GM19351 (cell line): Measurements from ENCODE around the gene CRYBB2.
"Not testable (repeated sequence)": the region's sequence is repeated elsewhere in the genome, so short reads cannot be mapped to it uniquely, and the experiment has no call there.

Experiments used
- ATAC-seq: cut with Tn5 transposase; IDR thresholded peaks from one replicate; pipeline ENCODE4 v1.9.1; 2021; ENCODE audit warnings: mild to moderate bottlenecking, moderate library complexity; ENCODE audit not compliant: unreplicated experiment

CRYBB2 gene

DNA sequence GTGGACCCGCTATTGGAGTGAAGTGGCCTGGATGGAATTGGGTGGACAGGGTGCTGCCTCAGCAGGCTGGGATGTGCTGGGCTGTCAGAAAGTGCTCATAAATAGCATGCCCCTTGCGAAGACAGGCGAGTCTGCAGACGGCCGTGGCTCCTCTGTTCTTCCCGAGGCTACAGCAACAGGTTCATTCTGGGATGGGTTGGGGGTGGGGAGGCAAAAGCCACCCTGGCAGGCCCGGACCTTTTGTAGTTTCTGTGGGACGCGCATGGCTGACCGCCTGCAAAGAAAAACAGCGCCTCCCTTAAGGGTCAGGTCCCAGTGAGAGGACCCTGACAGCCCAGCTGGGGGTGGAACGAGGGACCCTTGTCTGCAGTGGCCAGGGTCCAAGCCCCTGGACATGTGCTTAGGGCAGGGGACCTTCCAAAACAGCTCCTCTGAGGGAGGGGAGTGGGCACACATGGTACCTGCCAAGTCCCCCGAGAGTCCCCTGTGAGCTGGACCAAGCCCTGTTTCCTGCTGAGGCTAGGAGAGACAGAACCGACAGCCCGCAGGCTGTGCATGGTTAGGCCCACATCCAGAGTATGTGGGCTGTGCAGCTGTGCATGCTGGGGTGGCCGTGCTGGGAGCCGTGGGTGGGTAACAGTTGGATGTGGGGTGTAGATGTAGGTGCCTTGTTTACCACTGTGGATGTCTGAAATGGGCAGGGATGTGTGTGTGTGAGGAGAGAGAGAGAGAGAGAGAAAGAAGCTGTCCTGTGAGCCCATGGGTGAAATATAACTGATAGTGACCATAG lies 19.5 kb upstream of the CRYBB2 start, which contains the start of gene CRYBB3:
Gene CRYBB3 (plus strand): TSS at position 128 of the 790 bp plus-strand sequence. CDS start 1,539 bp downstream, outside the sequence.
- no peak for ATAC-seq

DNA sequence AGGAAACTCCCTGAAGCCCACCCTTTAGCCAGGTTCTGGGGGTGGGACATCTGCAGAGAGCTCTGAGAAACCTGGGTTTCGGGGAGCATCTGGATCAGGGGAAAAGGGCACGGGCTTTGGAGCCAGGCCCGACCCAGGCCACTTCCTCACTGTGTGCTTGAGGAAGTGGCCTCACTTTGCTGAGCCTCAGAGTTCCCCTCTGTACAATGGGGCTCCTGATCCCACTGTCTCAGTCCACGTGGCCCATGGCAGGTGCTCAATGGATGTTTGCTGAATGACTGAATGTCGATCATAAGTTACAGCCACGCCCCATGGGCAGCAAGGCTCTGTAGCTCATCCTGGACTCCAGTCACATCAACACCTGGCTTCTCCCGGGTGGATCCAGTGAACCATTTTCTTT lies 18.5 kb upstream of the CRYBB2 start:
- no peak for ATAC-seq

DNA sequence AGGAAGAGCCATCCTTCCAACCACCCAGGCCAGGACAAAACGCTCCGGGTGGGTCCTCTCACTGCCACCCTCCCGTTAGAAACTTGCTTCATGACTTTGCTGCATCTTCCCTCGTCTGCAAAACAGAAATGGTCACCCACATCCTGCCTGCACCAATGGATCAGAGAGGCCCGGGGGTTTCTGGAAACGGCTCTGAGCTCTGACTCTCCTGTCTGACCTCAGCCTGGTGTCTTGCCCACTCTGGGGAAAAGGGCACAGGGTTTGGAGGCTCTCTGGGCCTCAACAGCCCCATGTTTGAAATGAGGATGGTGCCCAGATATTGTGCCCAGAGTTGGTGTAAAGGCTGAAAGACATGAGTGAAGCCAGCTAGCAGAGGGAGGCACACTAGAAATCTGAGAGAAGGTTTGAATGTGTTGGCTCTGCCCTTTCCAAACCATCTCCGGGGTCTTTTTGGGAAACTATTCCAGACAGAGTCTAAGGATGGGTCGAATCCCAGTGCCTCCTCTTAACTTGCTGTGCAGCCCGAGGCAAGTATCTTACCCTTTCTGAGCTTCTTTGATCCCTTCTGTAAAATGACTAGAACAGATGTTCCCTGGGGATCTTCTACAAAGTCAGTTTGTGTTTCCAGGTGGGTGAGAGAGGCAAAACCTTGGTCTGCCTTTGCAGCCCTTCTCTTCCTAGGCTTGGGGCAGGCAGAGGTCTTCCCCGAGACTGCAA lies 17.7 kb upstream of the CRYBB2 start:
- ATAC-seq: no peak

DNA sequence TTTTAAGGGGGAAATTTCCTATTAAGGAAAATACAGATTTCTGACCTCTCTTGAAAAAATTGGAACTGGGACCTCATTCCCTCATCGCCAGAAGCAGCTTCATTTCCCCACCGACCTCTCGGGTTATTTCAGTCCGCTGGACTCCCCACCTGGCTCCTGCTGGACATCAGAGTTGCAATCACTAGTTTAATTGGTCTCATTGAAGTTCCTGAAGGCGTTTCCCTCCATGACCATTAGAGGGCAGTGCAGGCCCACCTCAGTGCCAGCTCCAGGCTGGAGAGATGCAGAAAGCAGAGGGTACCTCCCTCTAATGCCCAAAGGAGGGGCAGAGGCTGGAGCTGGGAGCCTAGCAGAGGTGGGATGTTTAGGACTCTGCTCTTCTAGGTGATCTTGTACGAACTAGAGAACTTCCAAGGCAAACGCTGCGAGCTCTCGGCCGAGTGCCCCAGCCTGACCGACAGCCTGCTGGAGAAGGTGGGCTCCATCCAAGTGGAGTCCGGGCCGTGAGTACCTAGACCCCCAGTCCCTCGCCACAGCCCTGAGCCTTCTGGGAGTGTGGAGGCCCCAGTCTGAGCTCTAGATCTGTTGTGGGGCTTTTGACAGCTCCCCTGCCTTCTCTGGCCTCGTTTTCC lies 17.0 kb upstream of the CRYBB2 start:
- ATAC-seq: no peak

DNA sequence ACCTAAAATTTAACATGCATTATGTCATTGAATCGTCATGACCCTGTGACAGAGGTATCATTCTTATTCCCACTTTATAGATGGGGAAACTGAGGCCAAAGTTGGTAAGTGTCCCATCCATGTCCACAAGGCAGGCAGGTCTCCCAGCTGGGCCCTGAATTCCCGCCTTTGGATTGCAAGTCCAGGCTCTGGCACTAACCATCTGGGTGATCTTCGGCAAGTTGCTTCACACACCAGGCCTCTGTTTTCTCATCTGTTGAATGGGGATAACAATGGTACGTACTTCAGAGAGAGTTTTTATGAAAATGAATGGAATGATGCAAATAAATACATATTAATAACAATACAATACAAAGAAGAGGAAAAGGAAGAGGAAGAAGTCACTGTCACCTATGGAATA lies 16.4 kb upstream of the CRYBB2 start:
- no peak for ATAC-seq

DNA sequence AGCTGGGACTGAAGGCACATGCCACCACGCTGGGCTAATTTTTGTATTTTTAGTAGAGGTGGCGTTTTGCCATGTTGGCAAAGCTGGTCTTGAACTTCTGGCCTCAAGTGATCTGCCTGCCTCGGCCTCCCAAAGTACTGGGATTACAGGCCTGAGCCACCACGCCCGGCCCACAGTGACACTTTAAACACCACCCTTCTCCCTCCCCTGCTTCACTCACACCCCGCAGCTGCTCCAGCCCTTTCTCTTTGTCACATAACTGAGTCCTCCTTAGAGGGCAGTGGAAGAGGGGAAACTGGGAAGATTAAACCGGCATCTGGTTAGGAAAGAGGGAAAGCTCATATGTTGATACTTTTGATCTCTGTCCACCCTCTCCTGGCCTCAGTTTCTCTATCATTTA lies 14.9 kb upstream of the CRYBB2 start:
- ATAC-seq: not testable (repeated sequence)

DNA sequence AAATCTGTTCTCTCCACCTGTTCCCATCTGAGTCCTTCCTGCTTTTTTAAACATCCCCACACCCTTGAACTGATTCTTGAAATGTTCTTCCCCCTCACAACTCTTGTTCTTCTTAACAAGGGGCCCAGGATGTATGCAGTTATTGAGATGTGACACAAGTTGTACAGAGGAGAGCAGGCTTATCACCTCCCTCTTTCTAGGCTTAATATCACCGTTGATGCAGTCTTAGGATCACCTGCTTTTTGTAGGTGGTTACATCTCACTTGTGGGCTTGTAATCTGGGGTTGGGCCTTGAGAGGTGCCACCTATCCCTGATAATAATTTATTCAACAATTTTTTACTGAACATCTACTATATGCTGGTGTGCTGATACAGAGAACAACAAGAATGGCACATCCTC lies 13.6 kb upstream of the CRYBB2 start:
- no peak for ATAC-seq

DNA sequence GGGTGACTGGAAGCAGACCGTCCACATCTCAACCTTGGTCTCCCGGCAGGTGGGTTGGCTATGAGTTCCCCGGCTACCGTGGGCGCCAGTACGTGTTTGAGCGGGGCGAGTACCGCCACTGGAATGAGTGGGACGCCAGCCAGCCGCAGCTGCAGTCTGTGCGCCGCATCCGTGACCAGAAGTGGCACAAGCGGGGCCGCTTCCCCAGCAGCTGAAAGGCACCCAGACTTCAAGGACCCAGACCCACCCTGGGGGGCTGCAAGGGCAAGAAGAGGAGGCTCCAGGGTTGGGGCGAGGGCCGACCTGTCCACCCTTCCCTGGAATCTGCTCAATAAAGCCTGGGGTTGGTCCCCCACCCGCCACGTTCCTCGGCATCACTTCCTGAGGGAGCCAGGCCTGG lies 12.4 kb upstream of the CRYBB2 start:
- ATAC-seq: no peak

DNA sequence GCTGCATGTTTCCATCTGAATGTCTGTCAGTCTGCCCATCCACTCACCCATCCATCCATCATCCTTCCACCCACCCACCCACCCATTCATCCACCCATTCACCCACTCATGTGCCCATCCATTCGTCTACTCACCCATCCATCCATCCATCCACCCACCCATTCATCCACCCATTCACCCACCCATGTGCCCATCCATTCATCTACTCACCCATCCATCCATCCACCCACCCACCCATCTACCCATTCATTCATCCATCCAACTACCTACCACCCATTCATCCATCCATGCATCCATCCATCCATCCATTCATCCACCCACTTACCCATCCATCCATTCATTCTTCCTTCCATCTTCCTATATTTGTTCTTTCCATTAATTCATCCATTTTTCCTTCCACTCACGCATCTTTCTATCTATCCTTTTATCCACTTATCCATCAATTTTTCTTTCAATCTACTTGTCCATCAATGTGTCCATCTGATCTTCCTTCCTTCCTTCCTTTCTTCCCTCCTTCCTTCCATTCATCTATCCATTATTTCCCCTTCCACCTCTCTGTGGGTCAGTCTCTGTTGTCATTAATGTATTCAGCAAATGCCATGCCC lies 11.8 kb upstream of the CRYBB2 start:
- ATAC-seq: no peak

DNA sequence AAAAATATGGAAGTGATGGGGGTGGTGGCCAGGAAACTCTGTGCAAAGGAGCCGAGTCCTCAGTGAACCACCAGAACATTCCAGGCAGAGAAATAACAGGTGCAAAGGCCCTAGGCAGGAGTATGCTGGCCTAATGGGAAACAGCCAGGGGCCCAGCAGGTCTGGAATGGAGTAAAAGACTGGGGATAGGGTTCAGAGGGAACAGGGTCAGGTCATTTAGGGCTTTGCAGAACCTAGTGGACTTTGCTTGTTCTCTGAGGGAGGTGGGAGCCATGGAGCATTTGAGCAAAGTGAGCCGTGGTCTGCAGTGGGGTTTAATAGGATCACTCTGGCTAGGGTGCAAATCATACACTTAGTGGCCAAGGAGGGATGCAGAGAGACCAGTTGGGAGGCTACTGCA lies 11.1 kb upstream of the CRYBB2 start:
- ATAC-seq: no peak

DNA sequence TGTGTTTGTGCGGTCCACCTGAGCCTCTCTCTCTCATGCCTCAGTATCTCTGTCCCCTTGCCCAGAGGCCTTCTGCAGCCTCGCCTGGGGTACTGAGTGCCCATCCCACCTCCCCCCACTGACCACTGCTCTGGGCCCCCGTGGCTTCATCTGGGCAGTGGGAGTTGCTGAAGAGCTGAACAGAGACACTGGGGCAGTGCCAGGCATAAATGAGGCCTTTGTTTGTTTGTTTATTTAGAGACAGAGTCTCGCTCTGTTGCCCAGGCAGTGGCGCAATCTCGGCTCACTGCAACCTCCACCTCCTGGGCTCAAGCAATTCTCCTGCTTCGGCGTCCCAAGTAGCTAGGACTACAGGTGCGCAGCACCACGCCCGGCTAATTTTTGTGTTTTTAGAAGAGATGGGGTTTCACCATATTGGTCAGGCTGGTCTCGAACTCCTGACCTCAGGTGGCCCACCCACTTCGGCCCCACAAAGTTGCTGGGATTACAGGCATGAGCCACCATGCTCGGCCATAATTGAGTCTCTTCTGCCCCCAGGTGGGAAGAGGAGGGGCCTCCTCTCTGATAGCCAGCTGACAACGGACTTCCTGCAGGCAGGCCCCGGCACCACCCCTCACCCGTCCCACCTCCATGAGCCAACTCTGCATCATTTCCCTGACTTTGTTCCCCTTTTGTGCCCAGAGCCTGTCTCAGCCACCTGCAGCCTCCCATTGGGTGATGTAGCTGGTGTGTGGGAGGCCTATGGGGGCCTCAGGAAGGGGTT lies 10.5 kb upstream of the CRYBB2 start:
- ATAC-seq: no peak

DNA sequence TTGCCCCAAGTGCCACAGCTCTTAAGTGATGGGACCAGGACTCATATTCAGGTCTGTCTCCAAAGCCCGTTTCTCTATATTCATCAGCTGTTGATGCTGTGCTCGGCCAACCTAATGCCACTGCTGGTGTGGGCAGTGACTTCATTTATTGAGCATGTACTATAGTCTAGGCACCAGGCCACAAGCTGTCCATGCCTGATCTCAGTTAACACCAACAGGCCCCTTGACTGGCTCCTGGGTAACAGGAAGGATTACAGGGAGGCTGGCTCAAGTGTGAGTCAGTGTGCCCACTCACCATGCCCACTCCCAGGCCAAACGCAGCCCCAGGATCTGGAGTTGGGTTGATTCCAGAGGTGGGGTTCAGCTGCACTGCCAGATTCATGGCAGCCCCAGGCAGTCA lies 8.6 kb upstream of the CRYBB2 start:
- ATAC-seq: no peak

DNA sequence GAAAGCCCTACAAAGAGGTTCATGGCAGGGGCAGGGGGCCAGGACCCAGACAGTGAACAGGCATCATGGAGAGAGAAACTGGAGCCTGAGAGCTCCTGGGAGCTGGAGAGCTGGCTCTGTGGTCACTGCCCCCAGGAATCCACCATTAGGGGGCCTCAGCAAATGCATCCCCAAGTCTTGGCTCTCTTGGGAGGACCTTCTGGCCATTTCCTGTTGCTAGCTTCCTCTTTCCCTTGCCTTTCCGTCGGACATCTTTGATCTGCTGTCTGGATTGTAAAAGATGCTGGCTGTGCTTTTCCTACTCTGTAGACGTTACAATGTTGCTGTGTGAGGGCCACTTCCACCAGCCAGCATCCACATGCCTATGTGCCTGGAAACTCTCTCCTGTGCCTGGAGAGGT lies 7.1 kb upstream of the CRYBB2 start:
- no peak for ATAC-seq

DNA sequence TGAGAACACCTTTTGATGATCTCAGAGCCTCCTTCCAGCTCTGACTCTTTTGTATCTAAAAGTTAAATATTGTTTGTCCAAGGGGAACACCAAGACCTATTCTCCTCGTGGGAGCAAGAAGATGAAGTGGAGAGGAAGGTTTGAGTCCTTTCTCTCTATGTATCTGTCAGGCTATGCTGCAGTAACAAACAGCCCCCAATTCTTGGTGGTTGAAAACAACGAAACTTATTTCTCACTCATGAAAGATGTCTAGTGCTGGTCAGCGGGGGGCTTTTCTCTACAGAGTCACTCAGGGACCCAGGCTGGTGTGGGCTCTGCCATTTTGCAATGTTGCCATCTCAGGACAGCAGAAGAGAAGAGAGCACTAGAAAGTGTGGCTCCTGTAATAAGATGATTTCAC lies 6.2 kb upstream of the CRYBB2 start:
- no peak for ATAC-seq

DNA sequence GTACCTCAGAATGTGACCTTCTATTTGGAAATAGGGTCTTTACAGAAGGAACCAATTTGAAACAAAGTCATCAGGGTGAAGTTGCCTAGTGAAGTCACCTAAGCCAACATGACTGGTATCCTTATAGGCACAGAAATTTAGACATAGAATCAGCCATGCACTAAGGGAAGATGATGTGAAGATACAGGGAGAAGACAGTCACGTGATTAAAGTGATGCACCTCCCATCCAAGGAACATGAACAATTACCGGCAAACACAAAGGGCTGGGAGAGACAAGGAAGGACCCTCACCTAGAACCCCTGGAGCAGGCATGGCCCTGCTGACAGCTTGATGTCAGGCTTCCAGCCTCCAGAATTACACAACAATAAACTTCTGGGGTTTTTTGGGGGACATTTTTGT lies 3.2 kb upstream of the CRYBB2 start:
- no peak for ATAC-seq

DNA sequence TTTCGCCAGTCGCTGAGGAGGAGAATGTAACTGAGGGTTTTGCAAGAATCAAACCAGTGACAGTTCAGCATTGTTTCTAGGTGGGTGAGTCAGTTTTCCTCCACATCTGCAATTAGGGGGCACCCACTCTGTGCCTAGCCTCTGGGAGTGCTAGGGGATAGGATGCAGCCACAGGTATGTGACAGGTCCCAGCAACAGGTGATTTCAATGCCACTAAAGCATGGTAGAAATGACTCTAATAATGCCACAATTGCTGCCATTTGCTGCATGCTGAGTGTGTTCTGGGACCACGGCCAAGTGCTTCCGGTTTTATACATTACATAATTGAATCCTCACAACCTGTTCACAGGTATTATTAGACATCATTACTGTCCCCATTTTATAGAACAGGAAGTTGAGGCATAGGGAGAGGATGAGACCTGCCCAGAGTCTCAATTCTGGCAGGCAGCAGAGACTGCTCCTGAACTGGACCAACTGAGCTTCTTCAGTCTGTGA lies 556 bp downstream of the CRYBB2 start:
- ATAC-seq: no peak

DNA sequence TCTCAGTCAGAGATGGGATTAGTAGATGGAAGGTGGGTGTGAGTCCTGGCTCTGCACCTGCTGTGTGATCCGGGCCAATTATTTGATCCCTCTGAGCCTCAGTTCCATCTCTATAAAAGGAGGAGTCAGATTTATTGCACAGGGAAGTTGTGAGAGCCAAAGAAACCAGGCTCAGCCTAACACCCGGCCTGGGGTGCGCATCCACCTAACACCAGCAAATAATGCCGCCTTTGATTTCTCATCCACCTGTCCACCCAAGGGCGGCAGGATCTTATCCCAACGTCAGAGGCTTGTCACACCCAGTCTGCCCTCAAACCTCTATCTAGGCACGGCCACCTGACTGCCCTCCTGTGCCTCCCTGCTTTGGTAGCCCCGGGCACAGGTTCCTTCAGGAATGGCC lies 2.4 kb downstream of the CRYBB2 start:
- ATAC-seq: no peak

DNA sequence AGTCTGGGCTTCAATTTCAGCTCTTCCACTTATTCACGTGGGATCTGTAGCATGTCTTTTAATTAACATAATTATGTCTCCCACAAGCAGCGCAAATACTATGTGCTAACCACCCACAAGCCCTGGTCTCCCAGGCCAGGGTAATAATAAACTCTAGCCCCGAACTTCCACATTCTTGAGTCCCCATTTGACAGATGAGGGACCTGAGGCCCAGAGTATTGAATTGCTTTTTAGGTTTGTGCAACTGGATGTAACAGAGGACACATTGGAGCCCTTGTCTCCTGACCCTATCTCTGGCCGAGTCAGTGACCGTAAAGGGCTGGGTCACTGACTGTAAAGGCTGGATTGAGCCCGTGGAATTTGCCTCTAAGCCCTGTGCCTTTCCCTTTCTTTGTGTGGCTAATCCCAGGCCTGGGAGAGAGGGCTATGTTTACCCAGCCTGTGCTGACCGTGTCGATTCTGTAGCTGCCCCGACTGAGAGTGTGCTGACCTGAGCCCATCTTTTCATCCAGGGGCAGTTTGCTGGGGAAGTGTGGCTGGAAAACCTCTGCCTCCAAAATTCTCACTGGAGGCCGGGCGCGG lies 3.9 kb downstream of the CRYBB2 start:
- ATAC-seq: no peak

DNA sequence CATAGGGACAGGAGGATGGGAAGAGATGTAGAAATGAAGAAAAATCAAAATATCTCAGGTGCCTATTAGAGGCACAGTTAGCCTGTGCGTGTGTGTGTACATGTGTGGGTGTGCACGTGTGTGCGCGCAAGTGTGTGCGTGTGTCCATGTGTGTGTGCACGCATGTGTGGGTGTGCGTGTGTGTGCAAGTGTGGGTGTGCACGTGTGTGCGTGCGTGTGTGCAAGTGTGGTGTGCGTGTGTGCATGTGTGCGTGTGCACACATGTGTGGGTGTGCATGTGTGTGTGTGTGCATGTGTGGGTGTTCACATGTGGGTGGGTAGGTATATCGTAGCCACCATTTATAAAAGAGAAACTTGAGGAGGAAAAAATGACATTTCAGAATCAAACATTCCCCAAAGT lies 9.4 kb downstream of the CRYBB2 start:
- no peak for ATAC-seq

DNA sequence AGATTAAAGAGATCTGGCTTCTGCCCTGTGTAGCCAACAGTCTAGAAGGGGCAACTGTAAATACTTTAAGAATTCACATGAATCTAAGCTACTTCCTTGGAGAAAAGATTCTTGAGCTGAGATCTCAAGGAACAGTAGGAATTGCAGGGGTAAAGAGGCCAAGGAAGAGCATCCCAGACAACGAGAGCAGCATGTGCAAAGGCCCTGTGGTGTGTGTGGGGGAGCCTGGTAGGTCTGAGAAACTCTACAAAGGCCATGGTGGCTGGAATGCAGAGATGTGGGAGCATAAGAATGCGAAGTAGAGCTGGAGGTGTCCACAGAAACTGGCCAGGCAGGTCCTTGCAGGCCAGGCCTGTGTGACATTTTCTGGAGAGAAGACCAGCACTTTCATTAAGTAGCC lies 11.3 kb downstream of the CRYBB2 start:
- ATAC-seq: not testable (repeated sequence)
